ENCODE measurements around the gene GNB1.

GNB1 gene

DNA sequence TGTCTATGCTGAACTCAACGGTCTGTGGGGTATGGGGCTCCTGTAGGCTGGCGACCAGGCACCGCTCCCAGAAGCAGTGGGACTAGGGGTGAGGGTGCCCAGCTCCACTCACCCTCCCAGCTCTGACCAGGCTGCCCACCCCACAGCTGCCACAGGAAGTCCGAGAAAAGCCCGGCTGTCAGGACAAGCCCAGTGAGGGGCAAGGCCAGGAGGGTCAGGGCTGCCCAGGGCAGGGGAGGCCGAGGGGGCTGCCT, 31.7 kb upstream of the GNB1 start:
- DNase-seq, result no peak

DNA sequence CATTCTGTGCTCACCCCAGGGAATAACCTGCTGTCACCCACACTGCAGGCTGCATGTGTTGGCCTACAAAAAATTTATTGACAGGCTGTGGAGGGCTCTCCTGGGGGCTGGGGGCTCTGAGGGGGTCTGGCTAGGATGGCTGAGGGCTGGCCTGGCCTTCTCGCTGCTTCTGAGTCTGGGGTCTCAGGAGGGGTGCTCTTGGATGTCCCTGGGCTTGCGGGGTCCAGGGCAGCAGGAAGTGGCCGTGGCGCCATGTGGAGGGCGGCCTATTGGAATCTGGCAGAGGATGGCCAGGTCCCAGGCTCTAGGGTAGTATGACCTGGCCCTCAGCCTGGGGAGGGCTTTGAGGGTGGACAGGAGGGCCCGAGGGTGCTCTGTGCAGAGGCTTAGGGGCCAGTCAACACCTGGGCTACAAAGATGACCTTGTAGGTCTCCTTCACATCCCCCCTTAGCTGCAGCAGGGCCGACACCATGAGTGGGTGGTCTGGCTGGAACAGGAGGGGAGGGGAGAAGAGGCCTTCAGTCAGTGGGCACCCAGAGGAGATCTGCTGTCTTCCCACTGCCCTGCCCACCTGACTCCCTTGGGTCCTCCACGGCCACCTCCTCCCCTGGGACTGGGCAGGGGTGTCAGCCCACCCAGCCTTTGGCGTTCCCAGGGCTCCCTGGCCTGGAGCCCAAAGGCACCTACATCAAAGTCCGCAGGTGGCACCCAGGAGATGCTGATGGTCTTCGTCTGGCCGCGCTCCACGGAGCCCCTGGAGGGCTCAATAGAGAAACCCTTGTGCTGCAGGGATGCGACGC, 31.2 kb upstream of the GNB1 start:
- DNase-seq, result no peak

DNA sequence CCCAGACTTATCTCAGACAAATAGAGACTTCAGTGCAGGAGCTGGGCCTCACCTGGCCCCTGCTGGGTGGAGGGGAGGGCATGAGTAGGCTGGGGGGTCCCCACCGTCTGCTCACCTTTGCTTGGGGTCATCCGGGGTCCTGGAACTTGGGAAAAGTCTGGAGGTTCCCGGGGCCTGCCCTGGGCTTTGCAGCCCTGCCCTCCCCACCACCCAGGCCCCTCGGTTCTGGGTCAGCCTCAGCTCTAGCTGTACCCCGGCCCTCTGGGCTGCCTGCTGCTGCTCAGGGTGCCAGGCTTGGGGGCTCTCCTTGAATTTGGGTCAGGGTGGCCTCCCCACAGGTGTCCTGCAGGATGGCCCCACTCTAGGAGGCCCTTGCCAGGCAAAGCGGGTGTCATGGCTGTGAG, 30.6 kb upstream of the GNB1 start:
- no peak for DNase-seq

DNA sequence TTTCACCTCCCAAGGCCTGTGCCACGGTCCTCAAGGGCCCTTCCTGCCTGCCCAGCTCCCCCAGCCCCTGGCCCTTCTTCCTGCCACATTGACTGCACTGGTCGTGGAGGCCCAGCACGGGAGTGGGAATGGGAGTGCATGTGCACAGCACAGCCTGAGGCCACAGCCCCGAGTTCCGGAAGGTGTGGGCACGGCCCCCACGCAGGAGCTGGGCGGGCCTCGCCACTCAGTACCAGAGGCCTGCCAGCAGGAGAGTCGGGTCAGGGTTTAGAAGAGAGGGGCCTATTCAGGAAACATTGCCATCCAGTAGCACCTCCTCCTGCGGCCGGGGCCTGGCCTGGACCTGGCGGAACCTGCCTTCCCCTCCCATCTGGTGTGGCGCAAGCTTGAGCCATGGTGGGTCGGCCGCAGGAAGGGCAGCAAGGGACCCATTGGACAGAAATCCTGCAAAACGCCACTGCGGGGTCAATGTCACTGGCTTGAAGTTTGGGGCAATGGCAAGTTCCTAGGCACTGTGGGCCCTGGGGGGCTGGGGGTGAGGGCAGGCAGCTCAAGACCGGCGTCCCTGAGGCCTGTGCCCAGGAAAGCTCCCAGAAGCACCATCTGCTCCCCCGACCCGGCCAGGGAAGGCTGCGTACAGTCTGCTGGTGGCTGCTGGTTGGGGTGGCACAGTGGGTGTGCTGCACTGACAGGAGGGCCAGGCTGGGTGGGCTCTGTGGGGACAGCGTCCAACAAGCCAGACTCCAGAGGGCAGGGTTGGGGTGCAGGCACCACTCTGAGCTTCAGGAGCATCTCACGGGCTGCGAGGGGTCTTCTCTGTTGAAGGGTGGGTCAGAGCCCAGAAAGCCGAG, 29.9 kb upstream of the GNB1 start:
- DNase-seq, result no peak

DNA sequence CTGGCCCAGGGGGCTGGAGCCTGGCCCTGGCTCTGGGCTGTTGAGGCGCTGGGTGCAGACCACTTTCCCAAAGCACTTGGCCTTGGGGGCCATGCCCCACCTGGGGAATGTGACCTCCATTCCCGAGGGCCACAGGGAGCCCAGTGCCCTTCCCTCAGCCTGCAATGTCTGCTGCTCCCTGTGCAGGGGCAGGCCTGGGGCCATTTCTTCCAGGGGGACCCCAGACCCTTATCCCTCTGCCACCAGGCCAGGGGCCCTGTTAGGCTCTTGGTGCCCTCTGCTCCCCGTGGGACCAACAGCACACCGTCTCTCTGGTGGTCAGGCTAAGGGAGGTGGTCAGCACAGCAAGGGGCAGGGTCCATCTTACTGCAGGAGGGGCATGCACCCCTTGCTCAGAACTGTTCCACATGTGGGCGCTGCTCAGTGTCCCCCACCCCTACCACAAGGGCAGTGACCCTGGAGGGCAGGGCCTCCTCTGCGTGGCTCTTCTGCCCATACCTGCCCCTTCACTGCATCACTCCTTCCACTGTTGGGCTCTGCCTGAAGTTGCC, 29.2 kb upstream of the GNB1 start:
- DNase-seq, result no peak

DNA sequence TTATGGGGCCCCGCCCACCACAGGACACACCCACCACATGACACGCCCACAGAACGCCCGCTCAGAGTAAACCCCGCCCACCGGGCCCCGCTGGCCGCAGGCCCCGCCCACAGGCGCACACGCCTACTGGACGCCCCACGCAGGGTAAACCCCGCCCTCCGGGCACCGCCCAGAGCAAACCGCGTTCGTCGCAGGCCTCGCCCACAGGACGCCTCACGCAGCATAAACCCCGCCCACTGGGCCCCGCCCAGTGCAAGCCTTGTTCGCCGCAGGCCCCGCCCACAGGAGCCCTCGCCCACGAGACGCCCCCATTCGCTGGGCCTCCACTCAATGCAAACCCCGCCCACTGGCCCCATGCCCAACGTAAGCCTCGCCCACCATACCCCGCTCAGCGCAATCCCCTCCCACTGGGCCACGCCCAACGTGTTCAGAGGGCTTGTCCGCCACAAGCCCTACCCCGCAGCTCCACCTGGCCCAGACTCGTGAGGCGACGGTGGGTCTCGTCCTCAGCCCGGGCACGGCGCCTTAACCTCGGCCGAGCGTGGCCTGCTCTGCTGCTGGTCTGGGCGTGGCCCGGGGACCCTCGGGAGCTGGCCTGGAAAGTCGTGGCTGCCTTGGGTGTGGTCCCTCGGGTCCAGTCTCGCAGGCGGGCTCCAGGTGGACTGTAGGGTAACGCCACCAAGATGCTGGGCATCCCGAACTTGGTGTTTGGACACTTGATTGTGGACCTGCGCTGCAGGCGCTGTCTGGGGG, 28.6 kb upstream of the GNB1 start:
- peak; percentile 100 for DNase-seq

DNA sequence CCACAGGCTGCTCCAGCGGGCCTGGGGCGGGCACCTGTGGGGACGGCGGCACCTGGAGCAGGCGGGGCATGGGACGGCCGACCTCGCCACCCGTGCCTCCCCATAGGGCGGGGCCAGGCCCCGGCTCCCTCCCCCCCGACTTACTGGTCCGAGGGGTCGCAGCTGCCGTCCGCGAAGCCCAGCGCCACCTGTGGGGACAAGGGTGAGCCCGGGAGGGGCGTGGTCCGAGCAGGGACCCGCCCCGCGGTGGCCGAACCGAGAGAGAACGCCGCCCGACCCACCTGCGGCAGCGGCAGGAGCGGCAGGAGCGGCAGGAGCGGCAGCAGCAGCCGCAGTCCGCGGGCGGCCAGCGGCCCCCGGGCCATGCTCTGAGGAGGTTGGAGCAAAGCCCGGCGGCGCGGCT, 28.0 kb upstream of the GNB1 start, which contains the start of gene TMEM52:
TMEM52 (minus strand) TSS at position 379 of the 403 bp plus-strand sequence; CDS start at position 365, 14 bp downstream.
- no peak for DNase-seq

DNA sequence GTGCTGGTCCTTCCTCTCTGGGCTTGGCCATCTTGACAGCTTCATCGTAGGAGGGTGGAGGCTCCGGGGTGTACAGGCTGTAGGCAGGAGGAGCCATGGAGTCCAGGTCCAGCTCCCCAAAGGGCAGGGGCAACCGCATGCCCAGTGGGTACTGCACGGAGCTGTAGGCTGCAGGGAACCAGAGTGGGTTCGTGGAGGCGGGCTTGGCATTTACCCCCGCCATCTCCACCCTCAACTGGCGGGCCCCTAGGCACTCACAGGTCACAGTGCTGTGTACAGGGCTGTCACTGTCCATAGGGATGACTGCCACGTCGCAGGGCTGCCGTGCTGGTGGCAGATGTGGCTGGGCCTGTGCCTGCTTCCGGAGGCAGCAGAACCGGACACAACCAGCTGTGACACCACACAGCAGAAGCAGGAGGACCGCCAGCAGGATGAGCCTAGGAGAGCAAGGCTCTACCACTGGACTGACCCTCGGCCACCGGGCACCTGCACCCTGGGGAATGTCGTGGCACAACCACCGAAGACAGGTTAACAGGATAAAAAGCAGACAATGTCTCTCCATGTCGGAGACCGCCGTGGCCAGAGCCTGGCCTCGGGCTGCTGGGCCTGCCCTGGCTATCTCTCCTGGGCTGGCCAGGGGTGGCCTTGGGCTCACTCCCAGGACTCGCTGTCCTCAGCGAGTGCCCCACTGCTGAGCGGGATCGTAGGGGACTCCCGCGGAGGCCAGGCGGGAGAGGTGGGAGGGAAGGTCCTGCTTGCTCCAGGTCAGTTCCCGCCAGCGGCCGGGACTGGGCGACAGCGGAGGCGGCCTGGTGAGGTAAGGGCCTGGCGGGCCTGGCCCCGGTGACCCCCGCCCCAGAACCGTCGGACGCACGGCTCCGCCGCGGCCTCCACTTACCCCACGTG, 27.4 kb upstream of the GNB1 start:
- DNase-seq, result no peak

DNA sequence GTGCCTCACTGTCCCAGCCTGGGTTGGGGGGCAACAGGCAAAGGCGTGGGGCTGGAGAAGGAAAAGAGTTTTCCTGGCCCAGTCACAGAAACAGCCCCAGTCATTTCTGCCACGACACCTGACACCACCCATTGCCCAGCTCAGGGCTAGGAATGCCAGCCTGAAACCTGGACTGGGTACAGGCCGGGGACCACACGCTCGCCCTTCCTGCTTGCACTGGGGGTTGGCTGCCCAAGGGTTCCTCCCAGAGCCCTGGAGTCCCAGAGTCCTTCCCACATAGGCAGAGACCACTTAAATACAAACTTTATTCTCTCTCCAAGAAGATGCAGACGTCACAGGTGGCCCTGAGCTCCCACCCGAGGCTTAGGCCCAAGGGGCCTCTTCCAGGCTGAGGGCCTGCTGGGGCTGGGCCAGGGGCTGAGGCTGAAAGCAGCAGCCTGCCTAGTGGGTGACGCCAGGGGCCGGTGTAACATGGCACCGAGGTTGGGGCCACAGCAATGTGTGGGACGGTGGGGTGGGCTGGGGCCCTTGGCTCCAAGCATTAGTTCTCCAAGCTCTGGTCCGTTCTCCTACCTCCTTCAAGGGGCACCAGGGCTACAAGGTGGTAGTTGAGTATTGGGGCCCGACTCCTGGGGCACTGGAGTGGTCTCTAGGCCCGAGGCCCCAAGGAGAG, 26.6 kb upstream of the GNB1 start:
- DNase-seq, result no peak

DNA sequence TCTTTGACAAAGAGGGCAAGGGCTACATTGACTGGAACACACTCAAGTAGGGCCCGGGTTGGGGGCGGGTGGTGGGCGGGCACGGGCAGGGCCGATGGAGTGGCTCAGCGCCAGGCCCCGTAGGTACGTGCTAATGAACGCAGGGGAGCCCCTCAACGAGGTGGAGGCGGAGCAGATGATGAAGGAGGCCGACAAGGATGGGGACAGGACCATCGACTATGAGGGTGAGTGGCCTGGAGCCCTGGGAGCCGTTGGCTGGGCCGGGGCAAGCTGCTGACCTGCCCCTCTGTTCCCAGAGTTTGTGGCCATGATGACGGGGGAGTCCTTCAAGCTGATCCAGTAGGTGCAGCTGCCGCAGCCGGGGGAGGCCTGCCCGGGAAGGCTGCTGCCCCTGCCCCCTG, 26.0 kb upstream of the GNB1 start:
- no peak for DNase-seq

DNA sequence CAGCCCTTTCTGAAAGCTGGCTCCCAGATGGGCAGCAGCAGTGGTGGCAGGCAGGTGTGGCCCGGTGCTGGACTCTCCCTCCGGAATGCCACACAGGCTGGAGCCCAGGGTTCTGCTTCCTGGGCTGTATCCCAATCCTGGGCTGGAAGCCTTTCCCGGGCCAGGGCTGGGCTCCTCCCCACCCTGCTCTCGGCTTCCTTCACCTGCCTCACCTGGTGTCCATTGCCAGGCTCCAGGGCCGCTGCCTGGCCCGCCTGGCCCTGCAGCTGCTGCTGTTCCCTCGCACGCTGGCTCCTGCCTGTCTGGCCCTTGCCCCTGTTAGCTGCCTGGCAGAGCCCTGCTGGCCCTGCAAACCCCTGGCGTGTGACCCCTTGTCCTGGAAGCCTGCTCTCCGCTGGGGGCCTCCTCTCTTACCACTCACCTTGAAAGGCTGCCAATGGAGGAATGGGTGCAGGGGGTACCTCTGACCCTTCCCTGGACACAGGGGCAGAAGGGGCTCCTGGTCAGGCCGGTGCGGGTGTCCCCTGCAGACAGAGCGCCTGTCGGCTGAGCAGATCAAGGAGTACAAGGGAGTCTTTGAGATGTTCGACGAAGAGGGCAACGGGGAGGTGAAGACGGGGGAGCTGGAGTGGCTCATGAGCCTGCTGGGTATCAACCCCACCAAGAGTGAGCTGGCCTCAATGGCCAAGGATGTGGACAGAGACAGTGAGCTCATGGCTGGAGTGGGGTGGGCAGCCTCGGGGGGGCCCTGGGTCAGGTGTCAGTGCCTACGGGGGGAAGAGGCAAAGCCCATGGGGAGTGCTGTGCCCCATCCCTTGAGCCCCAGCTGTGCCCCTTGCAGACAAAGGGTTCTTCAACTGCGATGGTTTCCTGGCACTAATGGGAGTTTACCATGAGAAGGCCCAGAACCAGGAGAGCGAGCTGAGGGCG, 25.3 kb upstream of the GNB1 start:
- no peak for DNase-seq

DNA sequence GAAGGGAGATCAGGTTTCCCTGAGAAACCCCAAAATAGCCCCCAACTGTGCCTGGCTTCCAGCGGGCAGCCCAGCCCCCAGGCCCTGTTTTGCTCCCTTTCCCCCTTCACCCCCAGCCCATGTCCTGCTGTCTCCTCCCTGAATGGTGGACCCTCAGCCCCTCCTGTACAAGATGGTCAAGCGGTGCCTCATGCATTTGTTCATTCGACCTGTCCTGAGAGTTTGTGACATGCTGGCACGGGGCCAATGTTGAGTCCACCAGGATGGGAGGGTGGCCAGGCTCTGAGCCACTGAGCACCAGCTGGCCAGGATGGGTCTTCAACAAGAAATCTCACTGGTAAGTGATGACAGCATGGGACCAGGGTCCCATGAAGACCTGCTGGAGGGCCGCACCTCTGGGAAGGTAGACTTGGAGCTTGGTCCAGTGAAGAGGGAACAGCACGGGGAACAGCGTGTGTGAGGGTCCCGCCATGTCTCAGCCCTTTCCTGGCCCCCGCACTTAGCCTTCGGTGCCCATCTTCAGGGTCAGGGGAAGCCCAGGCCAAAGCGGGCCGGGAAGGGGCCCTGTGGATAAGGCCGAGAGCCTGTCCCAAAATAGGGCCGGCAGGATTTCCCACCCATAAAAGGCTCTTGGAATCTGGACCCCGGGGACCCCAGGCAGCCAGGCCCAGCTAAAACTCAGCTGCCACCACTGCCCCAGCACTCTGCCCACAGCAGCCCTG, 24.2 kb upstream of the GNB1 start, which contains the start of gene CALML6:
CALML6 (plus strand) TSS at position 290 of the 722 bp plus-strand sequence; CDS start at position 311, 21 bp downstream.
- no peak for DNase-seq

DNA sequence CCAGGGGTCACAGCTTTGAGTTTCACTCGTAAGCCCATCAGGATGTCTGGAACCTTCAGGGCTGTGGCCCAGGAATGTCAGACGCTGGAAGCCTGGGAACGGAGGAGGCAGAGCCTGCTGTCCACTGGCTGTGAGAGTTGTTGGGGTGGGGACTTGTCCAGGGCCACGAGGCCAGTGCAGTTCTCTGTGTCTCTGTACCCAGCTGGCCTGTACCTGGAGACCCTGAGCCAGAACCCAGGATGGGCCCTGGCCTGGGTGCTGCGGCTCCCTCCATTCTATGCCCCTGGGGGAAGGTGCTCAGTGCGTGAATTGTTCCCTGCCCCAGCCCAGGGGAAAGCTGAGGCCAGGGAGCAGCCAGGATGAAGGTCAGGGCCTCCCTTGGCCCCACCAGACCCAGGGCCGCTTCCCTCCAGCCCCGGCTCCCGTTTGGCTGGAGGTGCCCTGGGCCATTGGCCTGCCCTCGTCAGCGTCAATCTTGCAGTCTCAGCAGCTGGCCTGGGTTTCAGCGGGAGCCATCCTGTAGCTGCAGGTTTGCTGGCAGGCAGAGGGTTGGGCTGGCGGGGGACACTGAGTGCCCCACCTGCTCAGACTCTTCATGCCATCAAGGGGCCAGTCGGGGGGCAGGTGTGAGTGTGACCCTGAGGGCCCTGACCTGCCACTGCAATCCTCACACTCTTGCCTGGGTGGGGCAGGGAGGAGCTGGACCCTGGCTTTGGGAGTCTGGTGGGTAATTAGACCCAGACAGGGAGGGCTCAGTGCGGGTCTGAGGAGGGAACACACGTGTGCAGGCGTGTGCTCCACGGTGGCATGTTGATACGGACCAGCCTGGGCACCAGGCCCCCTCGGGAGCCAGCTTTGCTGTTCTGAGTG, 23.4 kb upstream of the GNB1 start:
- DNase-seq, result no peak

DNA sequence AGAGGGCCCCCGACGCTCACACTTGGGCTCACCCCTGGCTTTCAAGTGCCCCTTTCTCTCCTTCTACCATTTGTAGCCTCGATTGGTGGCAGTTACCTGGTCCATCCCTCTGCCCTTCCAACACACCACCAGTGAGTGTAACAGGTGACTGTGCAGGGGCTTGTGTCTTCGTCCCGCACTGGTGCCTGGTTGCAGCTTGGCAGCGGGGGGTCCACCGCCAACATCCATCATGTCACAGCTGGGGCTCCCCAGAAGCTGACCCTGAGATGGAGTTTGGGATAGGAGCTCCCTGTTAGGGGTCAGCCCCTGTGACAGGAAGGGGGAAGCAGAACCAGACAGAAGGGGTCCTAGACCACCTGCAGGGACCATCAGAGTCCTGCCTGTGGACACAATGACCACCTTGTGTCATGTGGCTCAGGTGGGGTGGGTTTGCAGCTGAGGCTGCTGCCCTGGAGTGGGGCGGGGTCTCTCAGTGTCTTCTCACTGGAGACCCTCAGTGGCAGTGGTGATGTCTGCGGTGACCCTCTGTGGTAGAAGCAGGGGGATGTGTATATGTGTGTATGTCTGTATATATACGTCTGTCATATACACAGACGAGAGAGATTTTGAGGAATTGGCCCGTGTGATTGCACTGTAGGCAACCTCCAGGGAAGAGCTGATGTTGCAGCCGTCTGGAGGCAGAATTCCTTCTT, 20.6 kb upstream of the GNB1 start:
- DNase-seq, result no peak

DNA sequence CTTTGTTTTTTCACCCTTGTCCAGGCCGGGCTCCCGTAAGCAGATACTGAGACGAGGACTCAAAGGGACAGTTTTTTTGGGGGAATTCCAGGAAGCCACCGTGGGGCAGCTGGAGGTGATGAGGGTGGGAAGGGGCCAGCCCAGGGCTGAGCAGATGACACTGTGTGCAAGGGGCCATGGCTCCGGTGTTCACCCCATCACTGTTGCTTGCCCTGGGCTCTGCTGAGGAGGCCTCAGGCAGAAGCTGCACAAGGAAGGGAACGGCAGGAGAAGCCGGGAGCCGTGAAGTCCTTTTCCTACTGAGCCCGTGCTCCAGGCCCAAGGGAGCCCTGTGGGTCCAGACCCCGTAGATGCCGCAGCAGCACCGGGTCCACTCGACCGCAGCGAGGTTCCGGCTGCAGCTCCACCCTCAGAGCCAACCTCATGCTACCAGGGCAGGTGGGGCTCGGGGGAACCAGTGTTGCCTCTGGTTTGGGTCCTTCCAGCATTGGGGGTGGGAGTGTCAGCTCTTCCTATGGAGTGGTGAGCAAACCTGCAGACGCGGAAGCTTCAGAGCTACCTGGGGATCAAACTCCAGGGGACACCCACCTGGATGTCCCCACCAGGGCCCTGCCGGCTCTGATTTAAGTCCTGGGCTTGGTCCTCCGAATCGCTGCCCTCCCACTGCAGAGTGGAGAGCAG, 19.9 kb upstream of the GNB1 start:
- DNase-seq, result no peak

DNA sequence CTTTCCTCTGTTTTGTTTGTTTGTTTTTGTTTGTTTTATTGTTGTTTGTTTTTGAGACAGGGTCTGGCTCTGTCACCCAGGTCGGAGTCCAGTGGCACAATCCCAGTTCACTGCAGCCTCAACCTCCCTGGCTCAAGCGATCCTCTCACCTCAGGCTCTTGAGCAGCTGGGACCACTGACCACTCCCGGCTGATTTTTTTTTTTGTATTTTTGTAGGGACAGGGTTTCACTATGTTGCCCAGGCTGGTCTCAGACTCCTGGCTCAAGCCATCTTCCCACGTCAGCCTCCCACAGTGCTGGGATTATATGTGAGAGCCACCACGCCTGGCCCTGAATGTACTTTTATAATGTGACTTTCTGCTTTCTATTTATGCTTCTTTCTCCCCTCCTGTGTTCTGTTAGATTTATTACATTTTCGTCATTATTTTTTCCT, 19.2 kb upstream of the GNB1 start:
- no peak for DNase-seq

DNA sequence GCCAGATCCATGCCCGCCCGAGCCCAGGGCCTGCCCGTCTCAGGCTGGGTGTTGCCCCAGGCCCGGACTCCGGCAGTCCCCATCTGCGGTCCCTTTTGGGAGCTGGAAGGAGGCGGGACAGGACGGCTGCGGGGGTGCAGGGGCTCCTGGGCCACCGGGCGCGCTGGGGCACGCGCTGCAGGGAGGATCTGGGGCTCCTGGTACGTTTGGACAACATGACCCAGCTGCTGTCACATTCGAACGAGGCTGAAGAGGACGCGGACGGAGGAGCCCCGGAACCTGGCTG, 17.6 kb upstream of the GNB1 start:
- DNase-seq, result no peak
